SJCRH30 (cell line): ENCODE measurements around the gene NOC2L. TPM values are rescaled to one million over a fixed set of nuclear protein-coding genes. Genes with fewer than 3 reads are reported as not detected.
"Not testable (repeated sequence)": the region's sequence is repeated elsewhere in the genome, so short reads cannot be mapped to it uniquely, and the experiment has no call there.

Experiments
- DNase-seq, 2 experiments: peaks; one replicate each; pipeline ENCODE4 v3.0.0-alpha.2; 2015 to 2020
- H3K27ac ChIP-seq: fragments of 250-450 bp; sonication (Bioruptor Pico); 2 replicates; pipeline ENCODE4 v1.5.1; 2020; ENCODE audit warnings: mild to moderate bottlenecking, moderate library complexity
- H3K27me3 ChIP-seq: fragments of 250-450 bp; sonication (Bioruptor Pico); 2 replicates; pipeline ENCODE4 v1.5.1; 2020; ENCODE audit warnings: mild to moderate bottlenecking, moderate library complexity
- H3K36me3 ChIP-seq: fragments of 250-450 bp; sonication (Bioruptor Pico); 2 replicates; pipeline ENCODE4 v1.5.1; 2020; ENCODE audit warnings: mild to moderate bottlenecking, moderate library complexity
- H3K4me1 ChIP-seq: fragments of 250-450 bp; sonication (Bioruptor Pico); 2 replicates; pipeline ENCODE4 v1.5.1; 2020; ENCODE audit warnings: mild to moderate bottlenecking, moderate library complexity
- H3K4me3 ChIP-seq: fragments of 250-450 bp; sonication (Bioruptor Pico); 2 replicates; pipeline ENCODE4 v1.5.1; 2020; ENCODE audit warnings: mild to moderate bottlenecking, moderate library complexity
- H3K9me3 ChIP-seq: fragments of 250-450 bp; sonication (Bioruptor Pico); replicated peaks from 2 replicates; pipeline ENCODE4 v1.5.1; 2020; ENCODE audit warnings: mild to moderate bottlenecking, moderate library complexity
- total RNA-seq: library from RNA; depleted of rRNA; stranded (reverse); fragments of >200 nt; shearing (Covaris generic); gene quantifications from 2 replicates; pipeline ENCODE4 v1.2.3, GENCODE V29; 2014

Gene NOC2L
- total RNA-seq, 1 experiment from 2014 or later, result 147 TPM

- no peak overlapping the region for H3K27ac ChIP-seq
- H3K9me3 ChIP-seq, result no peaks in the 10 kb centered on the region
- H3K4me1 ChIP-seq, result no peaks in the 10 kb centered on the region
- H3K36me3 ChIP-seq, result no peaks in the 10 kb centered on the region
- DNase-seq, result no peak
- no peaks in the 10 kb centered on the region for H3K27me3 ChIP-seq
- no peak overlapping the region for H3K4me3 ChIP-seq
Measured at GRCh38 chr1:997993-998744, 39.1 kb upstream of the NOC2L start.

- H3K27me3 ChIP-seq, result no peaks in the 10 kb centered on the region
- no peak overlapping the region for H3K4me3 ChIP-seq
- no peak overlapping the region for H3K27ac ChIP-seq
- no peak for DNase-seq
- H3K9me3 ChIP-seq, result no peaks in the 10 kb centered on the region
- no peaks in the 10 kb centered on the region for H3K36me3 ChIP-seq
- H3K4me1 ChIP-seq, result no peaks in the 10 kb centered on the region
Measured at GRCh38 chr1:997713-997992, 38.6 kb upstream of the NOC2L start.

- Histone ChIP-seq H3K9me3 (no peaks in the 10 kb centered on the region; the same call in 1 of the 2 replicates), H3K4me3 (no peak overlapping the region), H3K36me3 (no peaks in the 10 kb centered on the region), H3K27me3 (no peaks in the 10 kb centered on the region), H3K27ac (no peak overlapping the region), H3K4me1 (no peaks in the 10 kb centered on the region)
- no peak for DNase-seq
Measured at GRCh38 chr1:996851-997712, 38.0 kb upstream of the NOC2L start.

- DNase-seq, result no peak
- Histone ChIP-seq H3K27ac (no peak overlapping the region), H3K4me1 (no peaks in the 10 kb centered on the region), H3K27me3 (no peaks in the 10 kb centered on the region), H3K4me3 (no peak overlapping the region), H3K36me3 (no peaks in the 10 kb centered on the region), H3K9me3 (peaks cover 5% of the 10 kb centered on the region; the same call in 1 of the 2 replicates)
Measured at GRCh38 chr1:995665-996633, 36.9 kb upstream of the NOC2L start.

- not testable (repeated sequence) for H3K4me1 ChIP-seq, H3K36me3 ChIP-seq, H3K27me3 ChIP-seq, DNase-seq, H3K27ac ChIP-seq, H3K9me3 ChIP-seq, H3K4me3 ChIP-seq
Measured at GRCh38 chr1:994546-994945, 35.5 kb upstream of the NOC2L start.

- H3K9me3 ChIP-seq, result peaks cover 5% of the 10 kb centered on the region; the same call in 1 of the 2 replicates
- no peak overlapping the region for H3K4me3 ChIP-seq
- no peaks in the 10 kb centered on the region for H3K27me3 ChIP-seq
- H3K36me3 ChIP-seq, result no peaks in the 10 kb centered on the region
- no peak for DNase-seq
- no peaks in the 10 kb centered on the region for H3K4me1 ChIP-seq
- H3K27ac ChIP-seq, result no peak overlapping the region
Measured at GRCh38 chr1:993379-993995, 34.4 kb upstream of the NOC2L start.

GRCh38 chr1:992362-992761 is 33.3 kb upstream of the NOC2L start:
- no peak for DNase-seq
- Histone ChIP-seq H3K27me3 (no peaks in the 10 kb centered on the region), H3K36me3 (no peaks in the 10 kb centered on the region), H3K4me1 (no peaks in the 10 kb centered on the region), H3K4me3 (no peak overlapping the region), H3K27ac (no peak overlapping the region), H3K9me3 (peaks cover 5% of the 10 kb centered on the region; the same call in 1 of the 2 replicates)

GRCh38 chr1:991895-992294 is 32.8 kb upstream of the NOC2L start:
- Histone ChIP-seq H3K36me3 (no peaks in the 10 kb centered on the region), H3K27me3 (no peaks in the 10 kb centered on the region), H3K4me3 (no peak overlapping the region), H3K4me1 (no peaks in the 10 kb centered on the region), H3K9me3 (peaks cover 5% of the 10 kb centered on the region; the same call in 1 of the 2 replicates), H3K27ac (no peak overlapping the region)
- no peak for DNase-seq

- not testable (repeated sequence) for H3K36me3 ChIP-seq, DNase-seq, H3K9me3 ChIP-seq, H3K27ac ChIP-seq, H3K27me3 ChIP-seq, H3K4me1 ChIP-seq, H3K4me3 ChIP-seq
Measured at GRCh38 chr1:991275-991674, 32.2 kb upstream of the NOC2L start.

GRCh38 chr1:988061-988460 is 29.0 kb upstream of the NOC2L start:
- not testable (repeated sequence) for H3K27ac ChIP-seq, DNase-seq, H3K36me3 ChIP-seq, H3K4me3 ChIP-seq, H3K4me1 ChIP-seq, H3K9me3 ChIP-seq
- H3K27me3 ChIP-seq, result peaks cover 14% of the 10 kb centered on the region

- H3K27me3 ChIP-seq, result peaks cover 30% of the 10 kb centered on the region
- no peaks in the 10 kb centered on the region for H3K4me1 ChIP-seq
- H3K27ac ChIP-seq, result no peak overlapping the region
- H3K36me3 ChIP-seq, result no peaks in the 10 kb centered on the region
- DNase-seq, result no peak
- no peaks in the 10 kb centered on the region for H3K9me3 ChIP-seq
- no peak overlapping the region for H3K4me3 ChIP-seq
Measured at GRCh38 chr1:985126-985525, 26.1 kb upstream of the NOC2L start.

- DNase-seq, result no peak
- Histone ChIP-seq H3K27me3 (peaks cover 30% of the 10 kb centered on the region), H3K9me3 (no peaks in the 10 kb centered on the region), H3K27ac (no peak overlapping the region), H3K4me3 (no peak overlapping the region), H3K36me3 (no peaks in the 10 kb centered on the region), H3K4me1 (no peaks in the 10 kb centered on the region)
Measured at GRCh38 chr1:984476-984814, 25.4 kb upstream of the NOC2L start.

- Histone ChIP-seq H3K9me3 (no peaks in the 10 kb centered on the region), H3K27ac (no peak overlapping the region), H3K27me3 (peaks cover 30% of the 10 kb centered on the region), H3K36me3 (no peaks in the 10 kb centered on the region), H3K4me3 (no peak overlapping the region), H3K4me1 (no peaks in the 10 kb centered on the region)
- peak; percentile 46 to 62 for DNase-seq
Measured at GRCh38 chr1:983798-984475, 24.9 kb upstream of the NOC2L start.
